Mesenchymal stem cell (in vitro differentiated cells and primary cell): ENCODE data around the gene TCEANC.
A peak's percentile ranks its signal among the peaks of the same experiment; 100 is the strongest.

Source experiments
- DNase-seq: peaks from one replicate; pipeline ENCODE4 v3.0.0-alpha.2; 2013
- H2AFZ ChIP-seq: one replicate; pipeline ENCODE4 v1.6.1; 2013; ENCODE audit warnings: low read depth, mild to moderate bottlenecking, control low read depth, inconsistent platforms, low read length, moderate library complexity
- H2AK5ac ChIP-seq: 2 replicates; pipeline ENCODE4 v1.6.1; 2013; ENCODE audit warnings: low read length, moderate library complexity, mild to moderate bottlenecking, inconsistent platforms; ENCODE audit not compliant: severe bottlenecking
- H2BK120ac ChIP-seq: one replicate; pipeline ENCODE4 v1.6.1; 2013; ENCODE audit warnings: low read depth, mild to moderate bottlenecking, inconsistent platforms, low read length, moderate library complexity
- H2BK12ac ChIP-seq, 2 experiments: one replicate each; pipeline ENCODE4 v1.6.1; 2013; ENCODE audit warnings: inconsistent platforms in 2 of 2, low read length in 2 of 2, mild to moderate bottlenecking in 2 of 2, moderate library complexity in 2 of 2, control low read depth in 1 of 2
- H2BK15ac ChIP-seq: one replicate; pipeline ENCODE4 v1.6.1; 2013; ENCODE audit warnings: mild to moderate bottlenecking, low read depth, inconsistent platforms; ENCODE audit not compliant: poor library complexity, severe bottlenecking
- H2BK5ac ChIP-seq: 2 replicates; pipeline ENCODE4 v1.6.1; 2013; ENCODE audit warnings: low read depth, mild to moderate bottlenecking, low read length, control low read depth, inconsistent platforms; ENCODE audit not compliant: poor library complexity, severe bottlenecking
- H3K14ac ChIP-seq, 2 experiments: one replicate each; pipeline ENCODE4 v1.6.1; 2013; ENCODE audit warnings: inconsistent platforms in 2 of 2, low read length in 2 of 2, control low read depth in 1 of 2, mild to moderate bottlenecking in 1 of 2, moderate library complexity in 1 of 2
- H3K18ac ChIP-seq, 2 experiments: one replicate each; pipeline ENCODE4 v1.6.1; 2013; ENCODE audit warnings: inconsistent platforms in 2 of 2, low read length in 2 of 2, control low read depth in 1 of 2, low read depth in 1 of 2, mild to moderate bottlenecking in 1 of 2
- H3K23ac ChIP-seq, 2 experiments: one replicate each; pipeline ENCODE4 v1.6.1; 2013; ENCODE audit warnings: inconsistent platforms in 2 of 2, low read length in 2 of 2, mild to moderate bottlenecking in 2 of 2, moderate library complexity in 2 of 2, control low read depth in 1 of 2
- H3K27ac ChIP-seq: 2 replicates; pipeline ENCODE4 v1.5.1; 2013; ENCODE audit warnings: mild to moderate bottlenecking, moderate library complexity, low read length, control low read depth, inconsistent platforms; ENCODE audit not compliant: poor library complexity, severe bottlenecking
- H3K27me3 ChIP-seq, 2 experiments: 2 replicates each; pipeline versions ENCODE4 v1.6.1 to v1.7.0; 2013; ENCODE audit warnings: low read length in 2 of 2, mild to moderate bottlenecking in 2 of 2, moderate library complexity in 2 of 2, control low read depth in 1 of 2, inconsistent platforms in 1 of 2; ENCODE audit not compliant: control insufficient read depth in 1 of 2, insufficient read depth in 1 of 2
- H3K36me3 ChIP-seq, 2 experiments: 2 replicates each; pipeline versions ENCODE4 v1.6.1 to v1.7.0; 2013; ENCODE audit warnings: low read length in 2 of 2, control low read depth in 1 of 2, inconsistent platforms in 1 of 2, low read depth in 1 of 2, mild to moderate bottlenecking in 1 of 2; ENCODE audit not compliant: insufficient read depth in 2 of 2, control insufficient read depth in 1 of 2
- H3K4ac ChIP-seq, 2 experiments: one replicate each; pipeline ENCODE4 v1.6.1; 2013; ENCODE audit warnings: inconsistent platforms in 2 of 2, low read length in 2 of 2, mild to moderate bottlenecking in 2 of 2, moderate library complexity in 2 of 2, control low read depth in 1 of 2, low read depth in 1 of 2
- H3K4me1 ChIP-seq: 2 replicates; pipeline ENCODE4 v1.6.1; 2013; ENCODE audit warnings: low read depth, low read length, control low read depth; ENCODE audit not compliant: control insufficient read depth, insufficient read depth
- H3K4me2 ChIP-seq: 2 replicates; pipeline ENCODE4 v1.6.1; 2013; ENCODE audit warnings: low read length, mild to moderate bottlenecking, inconsistent platforms; ENCODE audit not compliant: poor library complexity, severe bottlenecking
- H3K4me3 ChIP-seq, 2 experiments: 2 replicates each; pipeline versions ENCODE4 v1.5.1 to v1.7.0; 2013; ENCODE audit warnings: low read length in 2 of 2, mild to moderate bottlenecking in 2 of 2, control low read depth in 1 of 2, low read depth in 1 of 2; ENCODE audit not compliant: insufficient read depth in 1 of 2
- H3K79me1 ChIP-seq: replicated peaks from 2 replicates; pipeline ENCODE4 v1.6.1; 2013; ENCODE audit warnings: mild to moderate bottlenecking, control low read depth, low read length, inconsistent platforms; ENCODE audit not compliant: poor library complexity, severe bottlenecking
- H3K9ac ChIP-seq: 2 replicates; pipeline ENCODE4 v1.7.0; 2013; ENCODE audit warnings: mild to moderate bottlenecking, low read length, moderate library complexity
- H3K9me3 ChIP-seq: 2 replicates; pipeline ENCODE4 v1.7.0; 2013; ENCODE audit warnings: mild to moderate bottlenecking, low read length; ENCODE audit not compliant: control insufficient read depth
- H4K8ac ChIP-seq: one replicate; pipeline ENCODE4 v1.6.1; 2013; ENCODE audit warnings: inconsistent platforms, mild to moderate bottlenecking, low read length, moderate library complexity
- H4K91ac ChIP-seq: one replicate; pipeline ENCODE4 v1.6.1; 2013; ENCODE audit warnings: mild to moderate bottlenecking, low read length, inconsistent platforms
- WGBS: methylation state at CpG from one replicate; pipeline ENCODE4 v1.1.7; 2013; ENCODE audit warnings: mixed read lengths; 5-methylcytosine and 5-hydroxymethylcytosine counted together

The TCEANC gene

DNA sequence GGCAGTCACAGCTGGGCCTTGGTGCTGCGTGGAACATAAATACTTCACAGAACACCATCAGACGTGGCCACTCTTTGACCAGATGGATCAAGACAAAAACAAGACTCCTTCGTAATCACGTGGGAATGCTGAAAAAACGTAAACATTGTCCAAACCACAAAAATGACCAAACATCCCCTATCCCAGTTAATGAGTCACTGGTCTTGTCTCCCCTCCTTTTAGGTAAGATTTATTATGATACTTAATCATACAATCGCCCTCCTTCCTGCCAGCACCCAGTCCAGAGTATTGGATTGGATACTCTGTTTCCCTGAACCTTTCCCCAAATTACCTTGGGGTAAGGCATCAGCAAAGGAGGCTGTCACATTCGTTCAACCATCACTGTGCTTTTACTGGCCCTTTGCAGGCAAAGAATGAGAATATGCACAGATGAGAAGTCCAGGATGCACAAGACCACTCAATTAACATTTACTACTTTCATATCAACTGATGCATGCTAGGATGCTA lies 601 bp upstream of the TCEANC start:
- no peaks in the 10 kb centered on the region for H3K4me1 ChIP-seq
- WGBS = 3% methylated on average over 7 of the region's 7 CpGs
- H4K8ac ChIP-seq = no peak overlapping the region
- H3K23ac ChIP-seq = no peak overlapping the region
- peaks cover 0 to 35% of the 10 kb centered on the region in 2 experiments for H3K27me3 ChIP-seq
- no peak overlapping the region for H2AK5ac ChIP-seq
- H2BK15ac ChIP-seq = no peak overlapping the region
- no peaks in the 10 kb centered on the region for H3K9me3 ChIP-seq
- peaks cover 0 to 3% of the 10 kb centered on the region in 2 experiments for H3K36me3 ChIP-seq
- peak overlapping the region in 1 of 2 experiments; percentile 87 for H3K4me3 ChIP-seq
- peak overlapping the region; percentile 27 for H2AFZ ChIP-seq
- H2BK120ac ChIP-seq = no peak overlapping the region
- no peak overlapping the region for H3K18ac ChIP-seq
- no peaks in the 10 kb centered on the region for H3K79me1 ChIP-seq
- H2BK5ac ChIP-seq = no peak overlapping the region
- peak overlapping the region in 1 of 2 experiments; percentile 91 for H3K4ac ChIP-seq
- DNase-seq = peak; percentile 94
- no peak overlapping the region for H3K14ac ChIP-seq
- no peak overlapping the region for H4K91ac ChIP-seq
- H3K9ac ChIP-seq = peak overlapping the region; percentile 90
- H3K27ac ChIP-seq = peak overlapping the region; percentile 95
- peak overlapping the region; percentile 22 for H3K4me2 ChIP-seq
- H2BK12ac ChIP-seq = no peak overlapping the region

DNA sequence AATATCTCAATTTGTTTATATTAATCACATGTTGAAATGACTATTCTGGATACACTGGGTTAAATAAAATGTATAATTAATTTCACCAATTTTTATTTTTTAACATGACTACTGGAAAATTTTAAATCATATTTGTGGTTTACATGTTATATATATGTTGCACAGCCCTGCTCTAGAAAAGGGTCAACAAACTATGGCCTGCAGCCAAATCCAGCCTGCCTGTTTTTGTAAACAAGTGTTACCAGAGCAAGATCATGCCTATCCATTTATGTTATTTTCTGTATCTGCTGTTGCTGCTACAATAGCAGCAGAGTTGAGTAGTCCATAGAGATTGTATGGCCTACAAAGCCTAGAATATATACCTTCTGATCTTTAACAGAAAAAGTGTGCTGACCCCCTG lies 1.2 kb downstream of the TCEANC start:
- Histone ChIP-seq H3K27ac (no peak overlapping the region), H2BK15ac (no peak overlapping the region), H2BK5ac (no peak overlapping the region), H4K8ac (no peak overlapping the region), H3K18ac (no peak overlapping the region), H2AK5ac (no peak overlapping the region), H4K91ac (no peak overlapping the region), H3K23ac (no peak overlapping the region), H3K4me3 (peak overlapping the region in 1 of 2 experiments; percentile 87), H3K14ac (no peak overlapping the region), H3K4ac (no peak overlapping the region), H3K4me2 (no peak overlapping the region), H3K9me3 (no peaks in the 10 kb centered on the region), H3K27me3 (peaks cover 0 to 20% of the 10 kb centered on the region in 2 experiments), H3K79me1 (no peaks in the 10 kb centered on the region), H3K4me1 (no peaks in the 10 kb centered on the region), H2AFZ (no peak overlapping the region), H2BK120ac (no peak overlapping the region), H3K9ac (peak overlapping the region; percentile 91), H2BK12ac (no peak overlapping the region), H3K36me3 (peaks cover 0 to 3% of the 10 kb centered on the region in 2 experiments)
- DNase-seq = no peak

DNA sequence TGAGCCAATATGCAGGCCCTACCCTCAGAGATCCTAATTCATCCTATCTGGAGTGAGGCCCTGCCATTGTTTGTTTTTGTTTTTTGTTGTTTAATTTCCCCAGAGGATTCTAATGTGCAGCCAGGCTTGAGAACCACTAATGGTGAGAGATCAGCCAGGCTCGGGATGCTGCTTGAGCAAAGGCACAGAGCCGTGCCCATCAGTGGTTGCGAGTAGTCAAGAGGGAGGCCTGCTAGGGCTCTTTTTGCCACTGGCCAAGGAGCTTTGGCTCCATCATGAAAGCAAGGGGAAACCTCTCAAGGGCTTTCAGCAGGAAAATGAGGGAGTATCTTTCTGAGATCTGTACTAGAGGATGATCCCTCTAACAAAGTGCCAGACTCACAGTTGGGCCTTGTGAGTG lies 2.7 kb downstream of the TCEANC start:
- Histone ChIP-seq H4K8ac (no peak overlapping the region), H3K9me3 (no peaks in the 10 kb centered on the region), H3K36me3 (peaks cover 0 to 3% of the 10 kb centered on the region in 2 experiments), H3K9ac (no peak overlapping the region), H3K18ac (no peak overlapping the region), H3K79me1 (no peaks in the 10 kb centered on the region), H3K27ac (no peak overlapping the region), H2BK5ac (no peak overlapping the region), H2BK12ac (no peak overlapping the region), H4K91ac (no peak overlapping the region), H3K4me2 (no peak overlapping the region), H2BK15ac (no peak overlapping the region), H3K4me1 (no peaks in the 10 kb centered on the region), H2AFZ (no peak overlapping the region), H3K4ac (no peak overlapping the region), H2BK120ac (no peak overlapping the region), H3K14ac (no peak overlapping the region), H3K4me3 (no peak overlapping the region), H3K23ac (no peak overlapping the region), H3K27me3 (peaks cover 0 to 7% of the 10 kb centered on the region in 2 experiments), H2AK5ac (no peak overlapping the region)
- 88% methylated on average over 3 of the region's 3 CpGs for WGBS
- DNase-seq = no peak

DNA sequence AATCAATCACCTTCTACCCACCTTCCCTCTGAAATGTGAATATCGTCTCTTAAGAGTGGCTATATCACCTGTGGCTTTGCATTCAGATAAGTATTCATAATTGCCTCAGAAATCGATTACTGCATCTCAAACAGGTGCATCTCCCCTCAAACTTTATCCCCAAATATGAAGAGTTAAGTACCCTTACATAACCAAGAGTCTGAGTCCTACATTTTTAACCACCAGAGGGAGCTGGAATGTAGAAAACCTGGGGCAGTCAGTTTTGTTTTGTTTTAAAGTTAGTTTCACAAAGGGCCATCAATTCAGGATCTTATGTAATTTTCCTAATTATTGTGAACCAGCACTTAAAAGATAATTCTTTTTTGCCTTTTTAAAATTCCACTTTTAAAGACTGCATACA lies 5.7 kb downstream of the TCEANC start:
- no peaks in the 10 kb centered on the region for H3K79me1 ChIP-seq
- H3K36me3 ChIP-seq = peaks cover 0 to 8% of the 10 kb centered on the region in 2 experiments
- no peak overlapping the region for H3K4me3 ChIP-seq
- H2AFZ ChIP-seq = no peak overlapping the region
- H2AK5ac ChIP-seq = no peak overlapping the region
- DNase-seq = peak; percentile 56
- no peaks in the 10 kb centered on the region for H3K4me1 ChIP-seq
- no peak overlapping the region for H2BK15ac ChIP-seq
- H2BK5ac ChIP-seq = no peak overlapping the region
- no peak overlapping the region for H4K8ac ChIP-seq
- H3K4ac ChIP-seq = no peak overlapping the region
- H4K91ac ChIP-seq = no peak overlapping the region
- no peak overlapping the region for H3K18ac ChIP-seq
- H3K27ac ChIP-seq = no peak overlapping the region
- H3K27me3 ChIP-seq = peaks cover 0 to 7% of the 10 kb centered on the region in 2 experiments
- no peak overlapping the region for H2BK120ac ChIP-seq
- WGBS = no CpG with 5 or more reads among the region's 2 CpGs
- no peak overlapping the region for H2BK12ac ChIP-seq
- H3K23ac ChIP-seq = no peak overlapping the region
- H3K4me2 ChIP-seq = no peak overlapping the region
- no peaks in the 10 kb centered on the region for H3K9me3 ChIP-seq
- peak overlapping the region; percentile 63 for H3K9ac ChIP-seq
- no peak overlapping the region for H3K14ac ChIP-seq
